NCI-H2107 treated with DMSO at 0.1 percent for 48 hours (cell line): Measurements from ENCODE around the gene ATP2C1.

Experiments
- DNase-seq: peaks from one replicate; lab custom pipeline; 2025; ENCODE audit not compliant: unreplicated experiment; lab: John Stamatoyannopoulos, UW

Gene ATP2C1

DNA sequence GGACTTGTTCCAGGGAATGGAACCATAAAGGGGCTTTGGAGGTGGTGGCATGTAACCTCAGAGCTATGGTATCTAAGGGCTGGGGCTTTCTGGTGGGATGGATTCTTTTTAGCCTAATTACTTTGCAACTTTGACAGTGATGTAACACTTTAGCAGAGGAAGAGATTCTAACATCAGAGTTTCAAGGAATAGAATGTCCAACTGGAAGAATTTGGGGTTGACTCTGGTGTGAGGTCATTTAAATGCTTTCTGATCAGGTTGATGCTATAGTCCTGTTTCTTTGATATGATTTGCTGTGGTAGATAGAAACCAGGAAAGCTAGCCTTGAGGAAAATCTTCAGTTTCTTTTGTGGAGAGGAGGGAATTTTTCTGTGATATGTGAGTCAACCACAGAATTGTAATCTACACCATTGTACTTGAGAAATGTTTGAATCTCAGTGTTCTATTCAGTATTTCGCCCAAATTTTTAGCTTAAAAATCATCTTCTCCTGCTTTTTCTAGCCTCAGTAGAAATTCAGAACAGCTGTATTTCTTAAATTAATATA, 40.0 kb downstream of the ATP2C1 start:
- no peak for DNase-seq

DNA sequence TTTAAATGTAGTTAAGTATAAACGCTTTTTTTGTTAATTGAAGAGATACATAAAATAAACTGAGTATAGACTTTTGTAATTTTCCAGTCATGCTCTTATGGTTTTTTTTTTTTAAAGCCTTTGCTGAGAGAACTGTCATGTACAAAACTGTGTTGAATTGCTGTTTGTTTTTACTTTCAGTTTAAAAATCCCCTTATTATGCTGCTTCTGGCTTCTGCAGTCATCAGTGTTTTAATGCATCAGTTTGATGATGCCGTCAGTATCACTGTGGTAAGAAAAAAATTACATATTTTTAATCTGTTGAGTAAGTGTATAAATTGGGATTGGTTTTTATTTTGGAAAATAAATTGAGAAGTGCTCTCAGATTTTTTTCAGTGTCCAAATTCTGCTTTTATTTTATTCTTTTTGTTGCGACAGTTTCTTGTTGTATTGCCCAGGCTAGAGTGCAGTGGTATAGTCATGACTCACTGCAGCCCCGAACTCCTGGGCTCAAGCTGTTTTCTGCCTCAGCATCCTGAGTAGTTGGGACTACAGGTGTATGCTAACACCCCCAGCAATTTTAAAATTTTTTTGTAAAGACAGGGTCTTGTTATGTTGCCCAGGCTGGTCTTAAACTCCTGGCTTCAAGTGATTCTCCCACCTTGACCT, 40.7 kb downstream of the ATP2C1 start:
- no peak for DNase-seq

DNA sequence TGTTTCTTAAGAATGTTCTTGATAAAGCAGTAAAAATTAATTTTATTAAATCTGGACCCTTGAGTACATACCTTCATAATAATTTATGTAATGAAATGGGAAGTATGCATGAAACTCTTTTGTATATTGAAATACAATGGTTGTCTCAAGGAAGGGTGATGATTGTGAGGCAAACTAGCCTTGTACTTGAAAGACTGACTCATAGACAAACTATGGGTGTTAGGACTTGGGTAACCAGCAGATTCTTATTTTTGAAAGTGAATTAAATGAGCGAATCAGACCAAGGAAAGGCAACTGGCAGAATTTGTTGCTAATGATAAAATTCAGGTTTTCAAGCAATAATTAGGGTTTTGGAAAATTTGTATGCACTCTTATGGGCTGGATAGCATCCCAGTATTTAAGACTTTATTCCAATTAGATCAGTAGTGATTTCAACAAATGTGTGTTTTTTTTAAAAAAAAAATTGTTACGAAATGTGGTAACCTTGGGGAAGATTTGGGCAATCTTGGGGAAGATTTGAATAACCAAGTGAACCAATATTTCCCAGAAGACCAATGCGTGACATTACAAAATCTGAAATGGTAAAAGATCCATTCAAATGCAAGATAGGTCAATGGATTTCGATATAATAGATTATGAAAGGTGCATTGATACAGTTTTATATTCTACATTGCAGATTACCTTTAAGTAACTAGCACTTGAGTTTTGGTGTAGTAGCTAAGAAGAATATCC, 42.0 kb downstream of the ATP2C1 start:
- DNase-seq: no peak

GRCh38 chr3:130939753-130940152, 45.9 kb downstream of the ATP2C1 start:
- no peak for DNase-seq

- DNase-seq: no peak
Measured at GRCh38 chr3:130941793-130942192, 47.9 kb downstream of the ATP2C1 start.

GRCh38 chr3:130946882-130947281, 53.0 kb downstream of the ATP2C1 start:
- DNase-seq: no peak

DNA sequence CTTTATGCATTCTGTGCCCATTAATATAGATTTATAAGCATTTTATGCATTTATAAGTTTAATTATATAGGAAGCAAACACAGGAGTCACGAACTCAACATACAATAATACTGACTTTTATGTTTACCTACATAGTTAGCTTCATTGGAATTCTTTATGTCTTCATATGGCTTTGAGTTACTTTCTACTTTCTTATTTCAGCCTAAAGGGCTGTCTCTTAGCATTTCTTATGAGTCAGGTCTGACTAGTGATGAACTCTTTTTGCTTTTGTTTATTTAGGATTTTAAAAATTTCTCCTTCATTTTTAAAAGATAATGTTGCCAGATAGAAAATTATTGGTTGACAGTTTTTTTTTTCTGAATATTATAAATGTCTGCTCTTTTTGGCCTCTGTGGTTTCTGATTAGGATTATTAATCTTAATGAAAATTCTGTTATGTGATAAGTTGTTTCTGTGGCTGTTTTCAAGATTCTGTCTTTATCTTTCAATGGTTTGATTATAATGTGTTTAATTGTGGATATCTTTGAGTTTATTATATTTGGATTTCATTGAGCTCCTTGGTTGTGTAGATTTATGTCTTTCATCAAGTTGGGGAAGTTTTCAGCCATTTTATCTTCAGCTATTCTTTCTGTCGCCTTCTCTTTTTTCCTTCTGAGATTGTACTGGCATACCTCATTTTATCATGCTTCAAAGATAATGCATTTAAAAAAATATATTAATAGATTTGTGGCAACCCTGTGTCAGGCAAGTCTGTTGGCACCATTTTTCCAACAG, 54.3 kb downstream of the ATP2C1 start:
- no peak for DNase-seq

DNA sequence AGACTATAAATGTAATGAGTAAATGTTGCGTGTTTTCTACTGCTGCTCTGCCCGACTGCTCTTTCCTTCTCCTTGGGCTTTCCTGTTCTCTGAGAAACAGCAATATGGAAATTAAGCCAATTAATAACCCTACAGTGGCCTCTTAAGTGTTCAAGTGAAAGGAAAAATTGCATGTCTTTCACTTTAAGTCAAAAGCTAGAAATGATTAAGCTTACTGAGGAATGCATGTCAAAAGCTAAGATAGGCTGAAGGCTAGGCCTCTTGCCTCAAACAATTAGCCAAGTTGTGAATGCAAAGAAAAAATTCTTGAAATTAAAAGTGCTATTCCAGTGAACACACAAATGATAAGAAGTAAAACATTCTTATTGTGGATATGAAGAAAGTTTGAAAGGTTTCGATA, 55.0 kb downstream of the ATP2C1 start:
- no peak for DNase-seq

- DNase-seq: no peak
Measured at GRCh38 chr3:130950124-130950523, 56.2 kb downstream of the ATP2C1 start.

- DNase-seq: no peak
Measured at GRCh38 chr3:130950641-130951040, 56.8 kb downstream of the ATP2C1 start.

DNA sequence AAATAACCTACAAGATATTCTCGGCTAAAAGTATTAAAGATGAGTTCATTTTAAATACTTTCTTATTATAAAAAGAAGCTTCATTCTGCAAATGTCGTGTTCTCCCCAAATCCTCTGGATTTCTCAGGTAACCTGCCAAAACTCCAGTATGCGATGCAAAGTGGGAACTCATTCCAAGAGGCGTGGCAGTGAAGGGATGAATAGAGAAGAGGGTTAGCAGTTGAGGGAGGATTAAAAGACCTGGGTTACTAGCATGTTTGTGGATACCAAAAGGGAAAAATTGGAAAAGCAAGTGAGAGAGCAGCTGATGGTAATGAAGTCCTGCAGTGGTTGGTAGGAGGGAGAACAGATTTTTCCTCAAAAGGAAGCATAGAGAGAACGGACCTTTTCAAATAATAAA, 61.6 kb downstream of the ATP2C1 start:
- DNase-seq: no peak

DNA sequence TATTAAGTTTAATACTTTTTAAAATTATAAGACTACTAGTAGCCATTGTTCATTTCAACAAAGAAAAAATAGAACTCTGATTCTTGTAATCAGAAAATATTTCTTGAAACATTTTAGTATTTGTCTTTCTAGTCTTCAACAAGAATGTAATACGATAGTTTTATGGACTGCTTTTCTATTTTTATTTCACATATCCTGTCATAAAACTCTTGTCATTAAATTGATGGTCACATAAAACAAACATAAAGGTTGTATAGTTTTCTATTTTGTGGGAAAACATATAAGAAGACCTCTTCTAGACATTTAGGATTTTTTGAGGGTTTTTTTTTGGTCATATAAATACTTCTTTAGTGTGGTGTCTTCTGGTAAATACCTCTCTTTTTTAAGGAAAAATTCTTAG, 62.4 kb downstream of the ATP2C1 start:
- DNase-seq: no peak

GRCh38 chr3:130956721-130957120, 62.8 kb downstream of the ATP2C1 start:
- DNase-seq: no peak

DNA sequence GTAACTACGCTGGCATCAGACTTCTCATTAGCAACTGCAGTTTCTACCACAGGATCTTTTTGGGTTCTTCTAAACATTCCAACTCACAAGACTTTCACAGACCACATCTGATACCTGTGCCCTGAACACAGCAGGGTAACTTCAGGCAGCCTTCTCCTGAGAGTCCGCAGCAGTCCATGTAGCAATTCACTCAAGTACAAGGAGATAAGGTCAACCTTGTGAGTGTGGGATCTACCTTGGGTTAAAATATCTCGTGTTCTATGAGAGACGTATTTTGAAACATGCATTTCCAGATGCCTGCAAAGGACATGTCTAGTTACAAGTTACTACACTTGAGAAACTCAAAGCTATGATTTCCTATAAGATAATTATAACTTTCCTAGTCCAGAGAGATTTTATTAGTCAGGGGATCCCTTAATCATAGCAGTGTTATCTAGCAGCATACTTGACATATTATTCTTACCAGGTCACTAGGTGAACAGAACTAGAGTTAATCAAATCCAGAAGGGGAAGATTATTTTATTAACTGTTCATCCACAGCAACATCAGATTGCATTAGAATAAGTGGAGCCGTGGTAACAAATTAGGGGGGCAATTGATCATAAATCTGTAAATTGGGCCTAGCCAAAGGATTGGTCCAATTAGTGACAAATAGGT, 66.4 kb downstream of the ATP2C1 start:
- DNase-seq: no peak

GRCh38 chr3:130961458-130961857, 67.6 kb downstream of the ATP2C1 start:
- DNase-seq: no peak

DNA sequence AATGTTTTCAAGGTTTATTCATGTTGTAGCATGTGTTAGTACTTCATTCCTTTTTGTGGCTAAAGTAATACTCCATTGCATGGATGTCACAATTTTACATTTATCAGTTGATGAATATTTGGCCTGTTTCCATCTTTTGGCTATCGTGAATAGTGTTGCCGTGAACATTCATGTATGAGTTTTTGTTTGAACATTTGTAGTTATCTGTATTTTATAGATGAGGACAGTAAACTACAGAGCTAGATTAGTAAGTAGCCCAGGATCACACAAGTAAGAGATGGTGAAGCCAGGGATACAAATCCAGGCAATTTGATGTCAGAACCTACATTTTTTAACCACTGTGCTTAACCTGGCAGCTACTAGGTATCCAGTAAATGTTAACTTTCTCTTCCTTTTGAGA, 69.6 kb downstream of the ATP2C1 start:
- no peak for DNase-seq

- DNase-seq: no peak
Measured at GRCh38 chr3:130963878-130964277, 70.0 kb downstream of the ATP2C1 start.

DNA sequence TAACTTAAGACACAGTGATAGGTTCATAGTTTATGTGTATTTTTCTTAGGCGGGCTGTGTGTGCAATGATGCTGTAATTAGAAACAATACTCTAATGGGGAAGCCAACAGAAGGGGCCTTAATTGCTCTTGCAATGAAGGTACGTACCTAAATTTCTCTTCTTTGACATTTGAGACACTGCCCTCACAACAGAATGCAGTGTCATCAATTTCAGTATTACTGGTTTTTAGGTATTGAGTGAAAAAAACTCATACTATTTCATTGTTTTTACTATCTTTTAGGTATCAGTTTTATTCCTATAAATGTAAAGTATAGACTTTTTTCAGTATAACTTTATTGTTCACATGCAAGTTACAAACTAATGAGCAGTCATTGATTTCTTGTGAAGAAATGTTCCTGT, 73.4 kb downstream of the ATP2C1 start:
- no peak for DNase-seq

DNA sequence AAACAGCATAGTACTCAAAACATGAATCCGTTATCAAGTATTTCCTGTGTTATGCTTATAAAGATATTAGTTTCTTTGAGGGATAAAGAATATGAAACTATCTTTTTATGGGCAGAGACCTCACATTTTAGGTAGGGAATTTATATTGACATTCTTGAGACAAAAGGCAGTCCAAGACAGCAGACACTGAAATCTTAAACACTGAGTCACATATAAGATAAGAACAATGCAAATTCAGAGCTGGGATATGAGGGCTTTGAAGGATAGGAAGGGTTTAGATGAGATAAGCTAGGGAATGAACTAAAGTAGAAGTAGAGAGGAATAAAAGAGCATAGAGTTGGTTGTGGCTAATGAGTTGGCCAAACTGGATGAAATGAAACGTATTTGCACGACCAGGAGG, 74.3 kb downstream of the ATP2C1 start:
- no peak for DNase-seq

DNA sequence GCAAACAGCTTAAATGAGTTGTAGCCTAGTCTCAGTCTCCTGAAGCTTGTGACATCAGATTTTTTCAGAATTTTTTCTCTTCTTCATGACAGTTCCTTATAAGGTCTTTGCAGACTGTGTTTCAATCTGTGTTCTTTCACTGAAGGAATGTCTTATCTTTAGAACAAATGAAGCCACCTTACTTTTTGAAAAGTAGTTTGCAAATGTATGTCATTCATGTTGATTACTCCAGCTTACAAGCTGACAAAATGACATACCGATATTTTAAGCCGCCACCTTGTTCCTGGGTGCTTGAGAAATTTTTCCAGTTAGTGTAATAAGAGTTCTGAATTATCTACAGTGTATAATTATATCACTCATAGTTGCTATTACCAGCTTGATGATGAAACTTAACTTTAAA, 75.7 kb downstream of the ATP2C1 start:
- no peak for DNase-seq

- DNase-seq: no peak
Measured at GRCh38 chr3:130971208-130971607, 77.3 kb downstream of the ATP2C1 start.
